Adipose tissue (tissue), 3 donors: ENCODE results near the gene ISYNA1. TPM values are rescaled to one million over a fixed set of nuclear protein-coding genes. Genes with fewer than 3 reads are reported as not detected.

Source experiments
- H3K27ac ChIP-seq: one replicate; pipeline ENCODE4 v1.5.1; 2013; ENCODE audit warnings: low read depth, low read length
- WGBS, 3 donors: extraction: QIAGEN DNeasy Blood & Tissue Kit; methylation state at CpG; one replicate each; pipeline ENCODE4 v1.1.7; 2013; 5-methylcytosine and 5-hydroxymethylcytosine counted together
- polyA plus RNA-seq, 3 donors: library from polyadenylated mRNA; stranded (reverse); fragments of 200-250 nt; gene quantifications; one replicate each; pipeline ENCODE4 v1.2.3, GENCODE V29; 2013
- donor health status: healthy with polysubstance abuse.
- donor health status: Bipolar disorder and iron deficiency.
- donor health status: healthy.

Gene ISYNA1
- polyA plus RNA-seq, 3 donors, result 18.3 to 55.6 (median 24.3) TPM

- 53 to 73% (median 70%) methylated on average over 26 to 28 of the region's 28 CpGs for WGBS, 3 donors
- H3K27ac ChIP-seq, result no peak overlapping the region
Measured at GRCh38 chr19:18469069-18469846, 31.3 kb upstream of the ISYNA1 start.

- 71 to 80% (median 74%) methylated on average over 3 of the region's 3 CpGs for WGBS, 3 donors
- no peak overlapping the region for H3K27ac ChIP-seq
Measured at GRCh38 chr19:18468517-18468916, 30.6 kb upstream of the ISYNA1 start.

DNA sequence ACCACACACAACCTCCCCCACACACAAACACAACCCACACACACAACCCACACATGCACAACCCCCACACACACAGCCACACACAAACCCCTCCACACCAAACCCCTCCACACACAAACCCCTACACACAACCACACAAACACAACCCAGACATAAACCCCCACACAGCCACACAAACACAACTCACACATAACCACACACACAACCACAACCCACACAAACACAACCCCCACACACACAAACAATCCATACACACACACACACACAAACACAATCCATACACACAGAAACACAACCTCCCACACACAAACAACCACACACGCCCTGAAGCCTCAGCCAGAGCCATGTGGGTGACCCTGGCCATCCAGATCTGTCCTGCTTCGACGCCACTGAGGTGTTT is 30.0 kb upstream of the ISYNA1 start:
- no peak overlapping the region for H3K27ac ChIP-seq
- 77 to 93% (median 80%) methylated on average over 3 of the region's 3 CpGs for WGBS, 3 donors

DNA sequence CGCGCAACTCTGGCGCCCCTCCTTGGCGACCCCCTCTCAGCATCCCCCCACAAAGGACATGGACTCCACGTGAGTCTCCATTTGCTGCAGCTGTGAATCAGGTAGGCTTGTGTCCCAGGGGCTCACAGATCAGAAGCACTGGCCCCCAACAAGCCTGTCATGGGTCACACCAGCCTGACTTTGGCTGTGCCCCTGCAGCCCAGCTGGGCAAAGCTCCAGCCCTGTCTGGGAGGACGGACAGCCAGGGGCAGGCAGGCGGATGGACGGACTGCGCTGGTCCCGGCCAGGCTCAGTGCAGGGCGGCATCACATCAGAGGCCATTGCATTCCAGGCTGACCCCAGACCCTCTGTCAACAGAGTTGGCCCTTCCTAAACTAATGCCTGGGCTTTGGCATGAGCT is 28.4 kb upstream of the ISYNA1 start:
- no peak overlapping the region for H3K27ac ChIP-seq
- WGBS, 3 donors, result 84 to 94% (median 91%) methylated on average over 11 of the region's 11 CpGs

DNA sequence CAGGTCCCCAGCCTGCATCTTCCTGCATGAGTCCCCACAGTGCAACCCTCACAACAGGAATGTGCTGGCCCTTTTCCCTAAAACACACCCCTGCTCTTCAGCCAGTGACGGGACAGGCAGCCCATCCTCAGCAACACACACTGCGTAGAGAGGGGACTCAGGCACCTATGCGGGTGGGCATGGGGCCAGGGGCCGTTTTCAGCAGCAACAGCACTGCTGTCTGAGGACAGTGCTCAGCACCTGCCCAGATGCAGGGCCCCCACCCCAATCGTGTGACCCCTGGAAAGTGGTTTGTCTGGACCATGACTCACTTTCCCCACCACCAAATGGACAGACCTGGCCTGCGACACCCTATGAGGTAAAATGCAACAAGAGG is 28.0 kb upstream of the ISYNA1 start:
- WGBS, 3 donors, result 84 to 90% (median 89%) methylated on average over 6 of the region's 6 CpGs
- H3K27ac ChIP-seq, result no peak overlapping the region

- 85 to 92% (median 90%) methylated on average over 30 of the region's 30 CpGs for WGBS, 3 donors
- H3K27ac ChIP-seq, result no peak overlapping the region
Measured at GRCh38 chr19:18465214-18465963, 27.5 kb upstream of the ISYNA1 start.

DNA sequence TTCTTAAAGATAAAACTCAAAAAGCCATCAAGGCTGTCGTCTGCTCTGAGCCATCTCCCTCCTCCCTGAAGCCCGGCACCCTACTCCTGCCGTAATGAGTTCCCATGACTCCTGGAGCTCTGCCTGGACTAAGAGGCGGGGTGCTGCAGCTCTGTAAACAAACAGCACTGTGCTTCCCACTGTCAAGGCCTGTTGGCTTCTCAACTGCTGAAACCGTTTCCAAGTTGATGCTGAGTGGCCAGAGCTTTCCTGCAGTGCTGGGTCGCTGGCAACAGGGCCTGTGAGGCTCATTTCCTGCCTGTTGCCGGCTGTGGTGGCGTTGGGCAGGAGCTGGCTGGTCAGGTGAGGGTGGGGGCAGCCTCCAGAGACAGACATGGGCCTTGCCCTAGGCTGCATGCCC is 26.7 kb upstream of the ISYNA1 start:
- no peak overlapping the region for H3K27ac ChIP-seq
- 4 to 17% (median 16%) methylated on average over 8 of the region's 8 CpGs for WGBS, 3 donors

DNA sequence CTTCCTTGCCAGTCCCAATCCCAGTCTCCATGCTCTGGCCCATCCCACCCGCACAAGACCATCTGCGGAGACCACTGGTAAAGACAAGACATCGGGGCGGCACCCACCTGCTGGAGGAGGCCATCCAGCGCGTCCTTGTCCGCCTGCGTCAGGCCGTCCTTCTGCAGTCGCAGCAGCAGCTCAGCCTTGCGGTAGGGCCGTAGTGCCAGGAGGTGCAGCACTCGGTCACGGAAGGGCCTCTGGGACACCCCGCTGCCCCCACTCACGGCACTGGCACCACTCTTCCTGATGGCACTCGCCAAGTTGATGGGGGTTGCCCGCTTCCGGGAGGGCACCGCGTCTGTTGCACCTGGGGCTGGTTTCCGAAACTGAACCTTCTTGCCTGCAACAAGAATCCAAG is 23.5 kb upstream of the ISYNA1 start:
- WGBS, 3 donors, result 90 to 95% (median 94%) methylated on average over 17 to 22 of the region's 22 CpGs
- H3K27ac ChIP-seq, result no peak overlapping the region

- no peak overlapping the region for H3K27ac ChIP-seq
- 83 to 84% (median 83%) methylated on average over 12 of the region's 12 CpGs for WGBS, 3 donors
Measured at GRCh38 chr19:18460900-18461299, 23.0 kb upstream of the ISYNA1 start.

- WGBS, 3 donors, result 75 to 84% (median 81%) methylated on average over 21 of the region's 21 CpGs
- no peak overlapping the region for H3K27ac ChIP-seq
Measured at GRCh38 chr19:18457483-18458331, 19.8 kb upstream of the ISYNA1 start.

- 64 to 69% (median 69%) methylated on average over 9 of the region's 9 CpGs for WGBS, 3 donors
- H3K27ac ChIP-seq, result no peak overlapping the region
Measured at GRCh38 chr19:18456974-18457373, 19.0 kb upstream of the ISYNA1 start.

- WGBS, 3 donors, result 85 to 93% (median 92%) methylated on average over 4 of the region's 4 CpGs
- no peak overlapping the region for H3K27ac ChIP-seq
Measured at GRCh38 chr19:18456279-18456678, 18.3 kb upstream of the ISYNA1 start.

DNA sequence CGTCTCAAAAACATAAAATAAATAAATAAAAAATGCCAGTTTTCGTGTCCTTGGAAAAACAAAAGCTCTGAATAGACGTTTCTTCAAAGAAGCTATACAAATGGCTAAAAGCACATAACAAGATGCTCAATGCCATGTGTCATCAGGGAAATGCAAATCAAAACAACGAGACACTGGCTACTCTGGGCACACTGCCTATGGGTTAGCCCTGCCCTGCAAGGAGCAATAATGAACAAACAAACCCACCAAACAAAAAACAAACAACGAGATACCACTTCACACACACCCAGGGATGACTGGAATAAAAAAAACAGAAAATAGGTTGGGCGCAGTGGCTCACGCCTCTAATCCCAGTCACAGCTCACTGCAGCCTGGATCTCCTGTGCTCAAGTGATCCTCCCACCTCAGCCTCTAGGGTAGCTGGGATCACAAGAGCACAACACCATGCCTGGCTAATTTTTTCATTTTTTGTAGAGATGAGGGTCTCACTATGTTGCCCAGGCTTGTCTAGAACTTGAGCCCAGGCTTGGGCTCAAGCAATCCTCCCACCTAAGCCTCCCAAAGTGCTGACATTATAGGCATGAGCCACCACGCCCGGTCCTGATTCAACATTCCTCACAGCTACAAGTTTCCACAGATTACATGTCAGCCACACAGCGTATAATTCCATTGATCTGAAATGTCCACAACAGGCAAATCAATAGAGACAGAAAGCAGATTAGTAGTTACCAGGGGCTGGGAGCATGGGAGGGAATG is 15.5 kb upstream of the ISYNA1 start:
- no peak overlapping the region for H3K27ac ChIP-seq
- 85 to 88% (median 86%) methylated on average over 10 of the region's 10 CpGs for WGBS, 3 donors

DNA sequence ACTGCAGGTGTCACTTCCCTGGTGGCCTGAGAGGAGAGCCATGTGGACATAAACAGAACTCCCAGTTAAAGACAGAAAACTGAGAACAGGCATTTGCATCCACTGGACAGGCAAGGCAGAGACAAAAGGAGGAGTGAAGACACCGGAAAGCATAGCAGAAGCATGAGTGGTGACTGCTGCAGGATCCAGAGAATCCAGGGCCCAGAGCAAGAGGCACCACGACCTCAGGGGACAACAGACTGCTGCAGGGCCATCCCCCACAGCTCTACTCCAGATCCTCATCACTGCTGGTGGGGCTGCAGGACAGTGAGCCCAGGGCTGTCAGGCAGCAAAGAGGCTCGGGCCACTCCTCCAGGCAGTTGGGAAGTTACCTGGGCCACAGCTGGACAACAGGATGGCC is 14.5 kb upstream of the ISYNA1 start:
- 73 to 81% (median 76%) methylated on average over 3 of the region's 3 CpGs for WGBS, 3 donors
- no peak overlapping the region for H3K27ac ChIP-seq

DNA sequence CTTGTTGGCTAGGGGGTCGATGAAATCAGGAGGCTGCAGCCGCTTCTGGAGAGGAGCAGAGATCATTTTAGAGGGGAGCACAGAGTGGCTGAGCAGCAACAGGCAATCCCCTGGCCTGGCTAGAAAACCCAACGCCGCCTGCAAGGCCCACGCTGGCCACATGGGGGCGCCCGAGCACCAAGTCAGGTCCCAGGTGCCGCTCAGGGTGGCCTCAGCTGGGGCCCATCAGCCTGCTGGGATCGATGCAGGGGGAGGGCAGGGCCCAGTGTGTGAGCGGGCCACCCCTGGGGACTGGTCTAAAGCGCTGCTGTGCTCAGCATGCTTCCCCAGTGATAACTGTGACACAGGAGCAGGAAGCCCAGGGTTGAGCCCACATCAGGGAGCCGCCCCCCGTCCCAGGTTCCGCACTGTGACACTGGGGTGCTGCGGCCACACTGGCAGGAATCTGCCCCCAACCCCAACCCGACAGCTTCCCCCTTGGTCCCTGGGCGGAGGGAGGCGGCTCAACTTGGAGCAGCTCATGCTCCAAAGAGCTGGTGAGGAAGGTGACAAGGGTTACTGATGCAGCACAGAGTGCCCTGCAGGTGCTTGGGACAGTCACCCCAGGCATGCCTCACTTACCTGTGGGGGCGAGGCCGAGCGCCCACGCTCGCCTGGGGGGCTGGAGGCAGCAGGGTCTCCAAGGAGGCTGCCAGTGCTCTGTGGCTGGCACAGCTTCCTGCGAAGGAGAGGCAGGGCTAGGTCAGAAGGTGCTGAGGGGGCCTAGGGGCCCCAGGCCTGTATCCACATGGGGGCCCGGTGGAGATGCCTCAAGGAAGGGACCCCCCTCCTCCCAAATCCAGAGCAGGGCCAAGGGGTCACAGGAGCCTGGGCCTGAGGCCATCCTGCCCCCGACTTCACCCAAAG is 13.3 kb upstream of the ISYNA1 start:
- H3K27ac ChIP-seq, result no peak overlapping the region
- WGBS, 3 donors, result 41 to 48% (median 47%) methylated on average over 26 of the region's 26 CpGs

GRCh38 chr19:18450021-18450930 is 12.3 kb upstream of the ISYNA1 start:
- no peak overlapping the region for H3K27ac ChIP-seq
- whole genome bisulfite sequencing, 3 donors, result 69 to 82% (median 81%) methylated on average over 29 to 33 of the region's 33 CpGs
